Activated CD4-positive, alpha-beta T cell treated with anti-CD3 and anti-CD28 coated beads, Interleukin-2, amount 50 U/mL, for 24 hours (primary cell): ENCODE results near the gene BAIAP3.
"Not testable (repeated sequence)": the region's sequence is repeated elsewhere in the genome, so short reads cannot be mapped to it uniquely, and the experiment has no call there.

Experiments
- DNase-seq, 2 donors: peaks; one replicate each; pipeline ENCODE4 v3.0.0-alpha.2; 2020; ENCODE audit warnings: low read depth in 1 of 2, low spot score in 1 of 2

BAIAP3 gene, protein sequence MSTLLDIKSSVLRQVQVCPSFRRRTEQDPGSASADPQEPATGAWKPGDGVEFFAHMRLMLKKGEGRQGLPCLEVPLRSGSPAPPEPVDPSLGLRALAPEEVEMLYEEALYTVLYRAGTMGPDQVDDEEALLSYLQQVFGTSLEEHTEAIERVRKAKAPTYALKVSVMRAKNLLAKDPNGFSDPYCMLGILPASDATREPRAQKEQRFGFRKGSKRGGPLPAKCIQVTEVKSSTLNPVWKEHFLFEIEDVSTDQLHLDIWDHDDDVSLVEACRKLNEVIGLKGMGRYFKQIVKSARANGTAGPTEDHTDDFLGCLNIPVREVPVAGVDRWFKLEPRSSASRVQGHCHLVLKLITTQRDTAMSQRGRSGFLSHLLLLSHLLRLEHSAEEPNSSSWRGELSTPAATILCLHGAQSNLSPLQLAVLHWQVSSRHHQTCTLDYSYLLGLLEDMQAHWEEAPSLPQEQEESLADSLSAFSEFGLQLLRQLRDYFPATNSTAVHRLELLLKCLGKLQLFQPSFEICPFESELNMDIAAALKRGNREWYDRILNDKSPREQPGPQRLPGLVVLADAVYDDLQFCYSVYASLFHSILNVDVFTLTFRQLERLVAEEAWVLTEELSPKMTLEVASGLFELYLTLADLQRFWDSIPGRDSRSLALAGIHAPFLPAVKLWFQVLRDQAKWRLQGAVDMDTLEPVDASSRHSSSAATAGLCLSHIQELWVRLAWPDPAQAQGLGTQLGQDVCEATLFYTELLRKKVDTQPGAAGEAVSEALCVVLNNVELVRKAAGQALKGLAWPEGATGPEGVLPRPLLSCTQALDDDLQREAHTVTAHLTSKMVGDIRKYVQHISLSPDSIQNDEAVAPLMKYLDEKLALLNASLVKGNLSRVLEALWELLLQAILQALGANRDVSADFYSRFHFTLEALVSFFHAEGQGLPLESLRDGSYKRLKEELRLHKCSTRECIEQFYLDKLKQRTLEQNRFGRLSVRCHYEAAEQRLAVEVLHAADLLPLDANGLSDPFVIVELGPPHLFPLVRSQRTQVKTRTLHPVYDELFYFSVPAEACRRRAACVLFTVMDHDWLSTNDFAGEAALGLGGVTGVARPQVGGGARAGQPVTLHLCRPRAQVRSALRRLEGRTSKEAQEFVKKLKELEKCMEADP

DNA sequence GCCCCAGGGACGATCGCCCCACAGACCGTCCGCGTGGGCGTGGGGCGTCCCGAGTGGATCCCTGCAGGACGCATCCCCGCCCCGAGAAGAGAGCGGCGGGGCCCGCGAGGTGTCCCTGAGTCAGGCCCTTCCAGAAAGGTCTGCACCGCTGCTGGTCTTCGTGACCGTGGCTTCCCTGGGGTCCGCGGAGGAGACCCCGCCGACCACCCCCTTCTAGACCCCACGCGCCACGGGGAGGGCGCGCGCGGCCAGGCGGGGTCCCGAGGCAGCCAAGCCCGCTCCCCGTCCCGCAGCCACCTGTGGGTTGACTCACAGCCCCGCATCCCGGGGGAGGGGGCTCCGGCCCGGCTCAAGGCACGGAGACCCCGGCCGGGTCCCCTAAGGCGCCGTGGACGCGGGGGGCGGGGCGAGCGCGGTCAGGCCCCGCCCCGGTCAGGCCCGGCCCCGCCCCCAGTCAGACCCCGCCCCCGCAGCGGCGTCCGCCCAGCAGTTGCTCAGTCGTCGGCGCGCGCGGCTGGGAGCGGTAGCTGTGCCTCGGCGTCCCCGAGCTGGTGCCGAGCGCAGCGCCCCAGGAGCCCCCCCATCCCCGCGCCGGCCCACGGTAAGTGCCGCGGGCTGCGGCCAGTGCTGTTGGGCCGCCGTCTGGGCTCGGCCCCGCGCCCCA lies at the start of gene BAIAP3:
Gene BAIAP3, plus strand, starts transcription at position 497 of the 664 bp plus-strand sequence. CDS start 4,905 bp downstream, outside the sequence.
- no peak for DNase-seq

DNA sequence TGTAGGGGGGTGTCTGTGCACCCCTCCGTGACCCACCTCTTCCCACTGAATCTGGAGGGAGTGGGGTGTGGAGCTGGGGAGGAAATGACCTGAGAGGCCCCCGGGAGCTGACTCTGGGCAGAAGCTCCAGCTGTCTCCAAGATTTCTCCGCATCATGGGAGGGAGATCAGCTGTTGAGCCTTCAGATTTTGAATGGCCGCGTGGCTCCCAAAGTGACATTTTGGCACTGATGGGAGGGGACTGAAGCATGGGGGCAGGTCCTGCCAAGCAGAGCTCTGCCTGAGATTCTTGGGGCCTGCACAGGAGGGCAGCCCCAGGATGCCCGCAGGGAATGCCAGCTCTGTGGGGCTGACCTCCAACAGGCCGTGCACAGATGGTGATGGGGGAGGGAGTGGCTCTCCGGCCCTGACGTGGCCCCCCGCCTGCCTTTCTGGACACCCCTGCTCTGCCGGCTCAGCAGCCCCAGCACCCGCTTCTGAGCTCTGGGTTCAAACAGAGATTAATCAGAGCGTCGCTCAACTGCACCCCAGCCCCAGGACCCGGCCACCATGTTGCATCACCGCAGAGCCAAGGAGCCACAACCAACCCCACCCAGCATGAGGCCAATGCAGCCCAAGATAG lies 49.3 kb upstream of the BAIAP3 start:
- DNase-seq = no peak

DNA sequence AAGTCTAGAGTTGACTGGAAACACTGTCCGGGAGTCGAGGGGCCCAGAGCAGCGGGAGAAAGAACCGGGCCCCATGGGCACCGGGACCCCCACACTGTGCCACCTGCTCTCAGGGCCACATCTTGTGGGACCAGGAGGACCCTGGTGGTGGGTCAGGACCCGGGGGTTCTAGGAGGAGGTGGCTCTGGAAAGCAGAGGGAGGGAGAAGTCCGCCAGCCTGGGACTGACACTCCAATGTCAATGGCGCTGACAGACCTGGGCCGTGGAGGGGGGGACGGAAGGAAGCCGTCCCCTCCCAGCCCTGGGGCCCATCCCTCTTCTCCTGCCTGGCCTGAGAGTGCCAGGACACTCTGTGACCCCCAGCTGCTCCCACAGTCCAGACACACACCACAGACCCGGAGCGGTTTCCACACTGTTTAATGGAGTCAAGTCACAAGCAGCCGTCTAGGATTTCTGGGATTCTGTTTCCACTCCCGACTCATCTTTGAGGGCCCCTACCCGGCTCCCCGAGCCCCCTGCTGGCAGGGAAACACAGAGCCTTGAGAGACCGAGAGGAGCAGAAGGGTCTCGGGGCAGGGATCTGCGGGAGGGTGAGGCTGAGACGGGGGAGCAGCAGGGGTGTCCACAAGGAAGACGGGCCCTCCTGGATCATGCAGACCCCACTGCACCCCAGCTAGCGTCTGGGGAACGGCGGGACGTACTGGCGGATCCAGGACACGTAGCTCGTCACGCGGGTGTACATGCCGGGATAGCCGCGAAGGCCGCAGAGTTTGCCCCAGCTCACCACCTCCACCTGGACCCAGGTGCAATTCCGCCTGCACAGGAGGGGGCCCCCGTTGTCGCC lies 47.6 kb upstream of the BAIAP3 start:
- DNase-seq = no peak

DNA sequence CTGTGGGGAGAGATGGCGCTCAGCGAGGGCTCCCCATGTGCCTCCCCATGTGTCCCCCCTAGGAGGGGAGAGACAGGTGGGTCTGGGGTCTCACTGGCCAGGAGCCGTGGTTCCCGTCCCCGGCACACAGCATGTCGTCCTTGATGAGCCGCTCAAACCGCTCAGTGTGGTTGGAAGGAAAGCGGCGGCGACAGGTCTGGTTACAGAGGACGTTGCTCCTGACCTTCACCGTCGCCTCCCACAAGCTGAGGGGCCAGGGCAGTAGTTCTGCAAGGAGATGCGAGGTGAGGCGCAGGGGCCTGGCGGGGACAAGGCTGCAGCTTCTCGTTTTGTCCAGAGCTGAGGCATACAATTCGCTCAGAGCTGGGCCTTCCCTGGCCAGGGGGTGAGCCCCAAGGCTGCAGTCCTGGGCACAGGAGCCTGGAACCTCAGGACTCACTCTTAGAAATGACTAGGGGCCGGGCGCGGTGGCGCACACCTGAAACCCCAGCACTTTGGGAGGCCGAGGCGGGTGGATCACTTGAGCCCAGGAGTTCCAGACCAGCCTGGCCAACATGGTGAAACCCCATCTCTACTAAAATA lies 46.8 kb upstream of the BAIAP3 start:
- DNase-seq = no peak

DNA sequence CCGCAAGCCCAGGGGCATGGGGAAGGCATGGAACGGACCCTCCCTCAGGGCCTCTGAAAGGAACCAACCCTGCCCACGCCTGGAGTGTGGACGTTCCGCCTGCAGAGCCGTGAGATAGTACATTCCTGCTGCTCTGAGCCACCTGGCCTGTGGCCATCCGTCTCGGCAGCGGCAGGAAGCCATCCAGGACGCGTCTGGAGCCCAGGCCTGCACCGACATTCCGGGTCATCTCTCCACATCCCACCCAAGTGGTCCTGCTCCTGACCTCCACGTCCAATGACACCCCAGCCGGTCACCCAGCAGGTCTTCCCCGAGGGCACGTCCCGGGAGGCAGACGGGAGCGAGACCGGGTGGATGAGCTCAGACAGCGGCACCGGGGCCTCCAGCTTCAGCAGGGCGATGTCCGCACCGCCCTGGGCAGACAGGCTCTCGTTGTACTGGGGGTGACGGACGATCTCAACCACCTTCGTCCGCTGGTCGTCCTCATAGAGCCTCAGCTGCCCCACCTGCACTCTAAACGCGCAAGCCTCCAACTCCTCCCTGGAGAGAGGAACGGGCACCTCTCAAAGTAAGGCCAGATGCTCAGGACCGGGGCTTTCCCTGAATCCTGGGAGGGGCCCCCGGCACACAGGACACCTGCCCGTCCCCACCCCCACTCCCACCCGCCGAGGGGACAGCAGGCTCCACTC lies 45.3 kb upstream of the BAIAP3 start:
- DNase-seq = no peak

DNA sequence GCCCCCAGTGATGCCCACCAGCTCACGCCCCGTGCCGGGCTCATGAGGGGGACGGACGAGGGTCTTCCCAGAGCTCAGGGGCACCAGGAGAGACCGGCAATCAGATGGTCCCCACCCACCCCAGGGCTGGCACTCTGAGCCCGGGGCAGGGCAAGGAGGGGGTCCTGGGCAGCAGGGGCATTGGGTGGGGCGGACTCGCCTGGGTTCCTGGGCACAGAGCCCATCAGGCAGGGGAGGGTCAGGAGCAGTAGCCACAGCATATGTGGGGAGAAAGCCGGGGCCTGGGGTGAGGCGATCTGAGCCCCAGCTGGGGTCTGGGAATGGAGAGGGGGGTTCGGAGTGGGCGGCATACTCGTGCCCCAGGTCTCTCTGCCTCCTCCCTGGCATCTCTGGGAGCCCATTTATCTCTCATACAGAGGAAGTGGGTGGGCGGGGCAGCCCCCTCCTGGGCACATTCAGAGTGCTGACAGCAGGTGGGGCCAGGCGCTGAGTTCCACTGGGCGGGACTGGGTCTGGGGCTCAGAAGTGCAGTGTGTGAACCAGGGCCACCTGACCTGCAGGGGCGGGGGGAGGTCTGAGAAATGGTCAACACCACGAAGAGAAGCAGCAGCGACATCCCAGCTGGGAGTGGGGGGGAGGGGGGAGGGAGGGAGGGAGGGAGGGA lies 44.5 kb upstream of the BAIAP3 start:
- DNase-seq = no peak

DNA sequence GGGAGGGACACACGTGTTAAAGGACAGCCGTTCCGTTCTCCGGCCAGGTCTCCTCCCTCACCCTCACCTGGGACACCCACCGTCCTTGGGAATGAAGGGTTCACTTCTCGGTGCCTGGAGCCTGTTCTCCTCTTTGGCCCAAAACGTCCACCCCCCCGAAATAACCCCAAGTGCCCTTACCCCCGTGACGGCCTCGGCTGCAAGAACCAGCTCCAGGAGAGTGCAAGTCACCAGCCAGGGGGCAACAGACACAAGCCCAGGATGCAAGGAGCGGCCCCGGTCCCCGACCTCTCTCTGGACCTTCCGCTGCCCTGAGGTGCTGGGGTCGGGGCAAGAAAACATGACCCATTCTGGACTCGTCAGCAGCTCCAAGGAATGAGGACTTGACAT lies 44.0 kb upstream of the BAIAP3 start:
- no peak for DNase-seq

DNA sequence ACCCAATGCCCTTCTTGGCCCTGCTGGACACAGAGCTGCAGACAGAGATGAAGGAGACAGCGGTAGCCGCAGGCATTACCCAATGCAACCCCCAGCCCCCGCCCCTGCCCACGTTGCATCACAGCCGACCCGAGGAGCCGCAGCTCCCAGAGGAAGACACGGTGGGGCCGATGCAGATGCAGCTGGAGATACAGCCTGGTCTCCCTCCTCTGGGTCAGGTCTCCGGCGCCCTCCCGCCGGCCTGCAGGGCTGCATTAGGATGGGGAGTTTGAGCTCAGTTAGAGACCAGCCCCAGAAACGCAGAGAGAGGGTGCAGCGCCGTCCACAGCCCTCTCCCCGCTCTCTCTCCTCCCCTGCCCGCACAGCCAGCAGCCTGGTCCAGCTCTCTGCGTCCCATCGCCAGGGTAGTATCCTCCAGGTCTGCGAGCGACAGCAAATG lies 43.4 kb upstream of the BAIAP3 start:
- DNase-seq = no peak

DNA sequence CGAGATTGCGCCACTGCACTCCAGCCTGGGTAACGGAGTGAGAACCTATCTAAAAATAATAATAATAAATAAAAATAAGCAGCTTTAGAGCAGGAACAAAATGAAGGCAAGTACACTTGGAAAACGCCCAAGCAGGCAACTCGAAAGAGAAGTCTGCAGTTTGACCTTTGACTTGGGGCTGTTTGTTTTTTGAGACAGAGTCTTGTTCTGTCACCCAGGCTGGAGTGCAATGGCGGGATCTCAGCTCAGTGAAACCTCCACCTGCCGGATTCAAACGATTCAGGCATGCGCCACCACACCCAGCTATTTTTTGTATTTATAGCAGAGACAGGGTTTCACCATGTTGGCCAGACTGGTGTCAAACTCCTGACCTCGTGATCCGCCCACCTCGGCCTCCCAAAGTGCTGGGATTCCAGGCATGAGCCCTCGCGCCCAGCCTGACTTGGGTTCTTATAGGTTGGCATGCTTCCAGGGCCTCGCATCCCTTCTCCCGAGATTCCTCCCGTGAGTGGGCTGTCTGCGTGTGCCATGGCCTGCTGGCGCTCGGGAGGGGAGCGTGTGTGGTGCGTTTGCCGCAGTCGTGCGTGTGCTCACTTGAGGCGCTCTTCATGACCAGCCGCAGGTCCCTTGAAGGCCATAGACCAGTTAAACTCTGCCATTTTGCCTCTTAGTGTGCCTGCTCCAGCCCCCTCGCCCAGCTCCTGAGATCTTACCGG lies 42.4 kb upstream of the BAIAP3 start:
- DNase-seq = no peak

DNA sequence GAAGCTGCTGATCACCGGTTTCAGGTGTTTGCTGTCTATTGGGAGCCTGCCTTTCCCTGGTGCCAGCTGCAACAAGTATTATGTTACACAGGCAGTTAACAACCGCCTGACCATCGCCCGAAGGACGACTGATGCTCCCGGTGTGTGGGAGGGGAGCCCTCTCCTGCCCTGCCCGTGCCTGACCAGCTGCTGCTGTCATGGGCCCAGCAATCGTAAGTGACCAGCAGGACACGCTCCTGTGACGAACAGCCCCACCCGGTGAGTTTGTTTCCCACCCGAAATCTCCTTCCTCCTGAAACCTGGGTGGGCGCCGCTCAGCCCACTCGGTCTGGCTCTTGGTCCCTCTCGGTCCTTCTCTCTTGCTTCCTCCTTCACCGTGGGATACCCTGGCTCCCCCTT lies 41.9 kb upstream of the BAIAP3 start:
- DNase-seq = no peak

DNA sequence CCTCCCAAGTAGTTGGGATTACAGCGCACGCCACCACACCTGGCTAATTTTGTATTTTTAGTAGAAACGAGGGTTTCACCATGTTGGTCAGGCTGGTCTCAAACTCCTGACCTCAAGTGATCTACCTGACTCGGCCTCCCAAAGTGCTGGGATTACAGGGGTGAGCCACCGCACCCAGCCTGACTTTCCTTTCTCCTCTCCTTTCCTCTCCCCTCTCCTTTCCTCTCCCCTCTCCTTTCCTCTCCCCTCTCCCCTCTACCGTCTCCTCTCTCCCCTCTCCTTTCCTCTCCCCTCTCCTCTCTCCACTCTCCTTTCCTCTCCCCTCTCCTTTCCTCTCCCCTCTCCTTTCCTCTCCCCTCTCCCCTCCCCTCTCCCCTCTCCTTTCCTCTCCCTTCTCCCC lies 41.2 kb upstream of the BAIAP3 start:
- DNase-seq = not testable (repeated sequence)

DNA sequence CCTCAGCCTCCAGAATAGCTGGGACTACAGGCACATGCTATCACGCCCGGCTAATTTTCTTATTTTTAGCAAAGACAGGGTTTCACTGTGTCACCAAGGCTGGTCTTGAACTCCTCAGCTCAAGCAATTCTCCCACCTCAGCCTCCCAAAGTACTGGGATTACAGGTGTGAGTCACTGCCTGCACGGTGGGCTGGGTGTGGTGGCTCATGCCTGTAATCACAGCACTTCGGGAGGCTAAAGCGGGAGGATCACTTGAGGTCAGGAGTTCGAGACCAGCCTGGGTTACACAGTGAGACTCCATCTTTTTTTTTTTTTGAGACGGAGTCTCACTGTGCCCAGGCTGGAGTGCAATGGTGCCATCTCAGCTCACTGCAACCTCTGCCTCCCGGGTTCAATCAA lies 40.6 kb upstream of the BAIAP3 start:
- DNase-seq = not testable (repeated sequence)

DNA sequence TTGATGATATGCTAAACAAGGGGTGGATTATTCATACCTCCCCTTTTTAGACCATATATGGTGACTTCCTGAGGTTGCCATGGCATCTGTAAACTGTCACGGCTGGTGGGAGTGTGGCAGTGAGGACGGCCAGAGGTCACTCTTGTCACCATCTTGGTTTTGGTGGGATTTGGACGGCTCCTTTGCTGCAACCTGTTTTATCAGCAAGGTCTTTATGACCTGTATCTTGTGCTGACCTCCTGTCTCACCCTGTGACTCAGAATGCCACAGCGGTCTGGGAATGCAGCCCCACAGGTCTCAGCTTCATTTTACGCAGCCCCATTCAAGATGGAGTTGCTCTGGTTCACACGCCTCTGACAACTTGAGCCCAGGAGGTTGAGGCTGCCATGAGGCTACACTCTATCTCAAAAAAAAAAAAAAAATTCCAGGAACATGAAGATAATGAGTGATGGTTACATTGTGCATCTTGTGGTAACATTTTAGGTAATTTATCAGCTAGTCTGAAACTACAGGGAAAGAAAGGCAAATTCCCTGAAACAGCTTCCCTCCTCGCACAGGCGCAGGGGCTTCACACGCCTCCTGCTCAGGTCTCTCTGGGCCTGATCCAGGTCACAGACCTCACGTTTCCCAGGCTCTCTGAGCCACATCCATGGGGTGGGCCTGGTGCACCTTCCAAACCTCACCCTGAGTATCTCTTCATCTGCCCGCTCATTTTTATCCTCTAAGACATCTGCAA lies 39.4 kb upstream of the BAIAP3 start:
- DNase-seq = no peak

DNA sequence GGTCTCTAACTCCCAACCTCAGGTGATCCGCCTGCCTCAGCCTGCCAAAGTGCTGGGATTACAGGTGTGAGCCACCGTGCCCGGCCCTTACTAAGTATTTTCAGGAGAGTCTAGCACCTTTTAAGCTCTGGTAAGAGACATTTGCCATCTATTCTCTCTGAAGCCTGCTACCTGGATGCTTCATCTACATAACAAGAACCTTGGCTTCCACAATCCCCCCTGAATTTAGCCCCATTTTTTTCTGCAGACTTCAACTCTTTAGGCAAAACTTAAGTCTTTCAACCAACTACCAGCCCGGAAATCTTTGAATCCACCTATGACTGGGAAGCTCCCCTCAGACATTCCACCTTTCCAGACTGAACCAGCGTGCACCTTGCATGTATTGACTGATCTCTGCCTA lies 38.0 kb upstream of the BAIAP3 start:
- no peak for DNase-seq

DNA sequence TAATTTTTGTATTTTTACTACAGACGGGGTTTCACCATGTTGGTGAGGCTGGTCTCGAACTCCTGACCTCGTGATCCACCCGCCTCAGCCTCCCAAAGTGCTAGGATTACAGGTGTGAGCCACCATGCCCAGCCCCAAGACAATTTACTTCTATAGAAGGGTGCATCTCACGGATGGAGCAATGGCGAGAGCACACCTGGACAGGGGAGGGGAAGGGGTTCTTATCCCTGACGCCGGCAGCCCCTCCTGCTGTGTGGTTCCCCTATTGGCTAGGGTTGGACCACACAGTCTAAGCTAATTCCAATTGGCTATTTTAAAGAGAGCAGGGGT lies 36.8 kb upstream of the BAIAP3 start:
- DNase-seq = not testable (repeated sequence)

DNA sequence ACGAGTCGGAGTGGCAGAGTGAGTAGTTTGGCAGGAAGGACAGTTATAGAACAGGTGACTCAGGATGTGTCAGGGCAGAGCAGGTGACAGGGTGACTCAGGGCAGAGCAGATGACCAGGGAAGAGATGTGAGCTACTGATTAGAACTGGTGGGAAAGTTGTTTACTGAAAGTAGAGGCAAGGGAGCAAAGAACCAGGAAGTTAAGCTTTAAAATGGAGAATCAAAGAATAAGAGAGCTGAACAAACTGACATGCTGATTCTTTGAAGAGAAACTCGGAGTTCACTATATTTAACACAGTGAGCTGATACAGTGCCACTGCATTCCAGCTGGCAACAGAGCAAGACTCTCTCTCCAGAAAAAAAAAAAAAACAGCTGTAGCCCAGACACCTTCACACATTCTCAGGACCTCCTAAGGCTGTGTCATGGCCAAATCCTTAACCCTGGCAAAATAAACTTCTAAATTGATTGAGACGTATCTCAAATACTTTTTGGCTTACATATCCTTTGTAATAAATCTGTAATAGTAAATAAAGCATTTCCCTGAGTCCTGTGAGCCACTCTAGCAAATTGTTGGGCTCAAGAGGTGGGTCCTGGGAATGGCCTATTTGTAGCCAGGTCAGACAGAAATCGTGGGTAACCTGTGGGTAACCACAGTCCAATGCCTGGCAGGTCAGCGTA lies 36.3 kb upstream of the BAIAP3 start:
- DNase-seq = no peak

DNA sequence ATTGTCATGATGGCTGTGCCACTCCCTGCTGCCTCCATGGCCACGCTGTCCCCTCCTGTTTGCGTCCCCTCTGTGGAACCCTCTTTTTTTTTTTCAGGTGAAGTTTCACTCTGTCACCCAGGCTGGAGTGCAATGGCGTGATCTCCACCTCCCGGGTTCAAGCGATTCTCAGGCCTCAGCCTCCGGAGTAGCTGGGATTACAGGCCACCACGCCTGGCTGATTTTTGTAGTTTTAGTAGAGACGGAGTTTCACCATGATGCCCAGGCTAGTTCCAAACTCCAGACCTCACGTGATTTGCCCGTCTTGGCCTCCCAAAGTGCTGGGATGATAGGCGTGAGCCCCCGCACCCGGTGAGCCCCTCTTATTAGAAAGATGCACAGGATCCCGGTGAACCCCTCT lies 35.0 kb upstream of the BAIAP3 start:
- DNase-seq = no peak
